NT2/D1 (cell line): ENCODE results near the gene OSBPL6.

Experiments
- YY1 ChIP-seq: IDR thresholded peaks from 2 replicates; pipeline ENCODE4 v1.6.1; 2011; ENCODE audit not compliant: insufficient read length, insufficient read depth
- ZNF274 ChIP-seq: IDR thresholded peaks from 2 replicates; pipeline ENCODE4 v1.6.1; 2011; ENCODE audit warnings: mild to moderate bottlenecking, low read depth, low read length

DNA sequence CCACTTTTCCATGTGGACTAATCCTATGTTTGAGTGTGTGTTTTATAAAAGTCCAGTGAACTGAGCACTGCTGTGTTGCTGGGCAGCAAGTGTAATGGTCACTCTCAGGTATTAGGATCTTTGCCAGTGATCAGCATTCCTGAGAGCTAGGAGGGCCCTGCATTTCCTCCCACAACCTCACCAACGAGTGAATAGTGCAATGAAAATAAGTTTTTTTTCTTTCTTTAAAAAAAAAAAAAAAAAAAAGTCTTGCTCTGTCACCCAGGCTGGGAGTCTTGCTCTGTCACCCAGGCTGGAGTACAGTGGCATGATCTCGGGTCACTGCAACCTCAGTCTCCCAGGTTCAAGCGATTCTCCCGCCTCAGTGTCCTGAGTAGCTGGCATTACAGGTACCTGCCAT is 6.5 kb upstream of the OSBPL6 start:
- TF ChIP-seq ZNF274 (no peak), YY1 (no peak)
